ENCODE measurements around the gene HS6ST1. TPM values are rescaled to one million over a fixed set of nuclear protein-coding genes. Genes with fewer than 3 reads are reported as not detected.
"Not testable (repeated sequence)": the region's sequence is repeated elsewhere in the genome, so short reads cannot be mapped to it uniquely, and the experiment has no call there.

HS6ST1 gene
- total RNA-seq, 2 experiments from 2014 or later: 7.0 to 8.6 TPM

GRCh38 chr2:128259585-128259984, 59.1 kb downstream of the HS6ST1 start:
- DNase-seq: no peak
- H3K9me3 Mint-ChIP-seq (ENCODE audit: low read depth): no peaks in the 10 kb centered on the region
- ATAC-seq: no peak
- no peaks in the 10 kb centered on the region for H3K4me1 Mint-ChIP-seq
- H3K36me3 Mint-ChIP-seq: no peaks in the 10 kb centered on the region
- H3K4me3 Mint-ChIP-seq: no peak overlapping the region
- CTCF ChIA-PET: no interaction called here
- H3K27ac Mint-ChIP-seq: no peak overlapping the region
- peaks cover 29% of the 10 kb centered on the region for H3K27me3 Mint-ChIP-seq

DNA sequence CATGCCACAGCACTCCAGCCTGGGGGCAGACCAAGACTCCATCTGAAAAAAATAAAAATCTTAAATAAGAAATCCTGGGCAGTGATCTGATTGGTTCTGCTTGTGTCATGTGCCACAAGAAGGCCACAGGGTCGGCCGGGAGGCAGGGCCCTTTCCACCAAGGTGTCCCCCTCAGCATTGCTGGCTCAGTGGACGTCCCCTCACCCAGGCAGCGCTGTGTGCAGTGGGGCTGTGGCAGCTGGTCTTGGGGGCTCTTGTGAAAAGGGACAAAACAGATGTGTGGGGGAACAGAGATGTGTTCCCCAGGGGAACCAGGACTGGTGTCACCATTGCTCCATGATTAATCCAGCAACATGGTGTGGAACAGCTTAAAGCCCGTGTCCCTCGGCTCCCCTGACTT, 60.5 kb downstream of the HS6ST1 start:
- peaks cover 33% of the 10 kb centered on the region for H3K27me3 Mint-ChIP-seq
- no peaks in the 10 kb centered on the region for H3K4me1 Mint-ChIP-seq
- no peaks in the 10 kb centered on the region for H3K9me3 Mint-ChIP-seq (ENCODE audit: low read depth)
- no peak for ATAC-seq
- no peak for DNase-seq
- no peak overlapping the region for H3K4me3 Mint-ChIP-seq
- no peaks in the 10 kb centered on the region for H3K36me3 Mint-ChIP-seq
- CTCF ChIA-PET: interaction anchor here (0.6 kb wide), 1 partner anchor 181 kb away, joined by 3 read pairs; no protein-coding TSS in a partner anchor
- H3K27ac Mint-ChIP-seq: no peak overlapping the region

- H3K9me3 Mint-ChIP-seq (ENCODE audit: low read depth): no peaks in the 10 kb centered on the region
- H3K4me3 Mint-ChIP-seq: no peak overlapping the region
- peak; percentile 26 for DNase-seq
- no peak for ATAC-seq
- H3K27ac Mint-ChIP-seq: no peak overlapping the region
- peaks cover 21% of the 10 kb centered on the region for H3K27me3 Mint-ChIP-seq
- H3K36me3 Mint-ChIP-seq: no peaks in the 10 kb centered on the region
- CTCF ChIA-PET: no interaction called here
- no peaks in the 10 kb centered on the region for H3K4me1 Mint-ChIP-seq
Measured at GRCh38 chr2:128252501-128252900, 66.2 kb downstream of the HS6ST1 start.

DNA sequence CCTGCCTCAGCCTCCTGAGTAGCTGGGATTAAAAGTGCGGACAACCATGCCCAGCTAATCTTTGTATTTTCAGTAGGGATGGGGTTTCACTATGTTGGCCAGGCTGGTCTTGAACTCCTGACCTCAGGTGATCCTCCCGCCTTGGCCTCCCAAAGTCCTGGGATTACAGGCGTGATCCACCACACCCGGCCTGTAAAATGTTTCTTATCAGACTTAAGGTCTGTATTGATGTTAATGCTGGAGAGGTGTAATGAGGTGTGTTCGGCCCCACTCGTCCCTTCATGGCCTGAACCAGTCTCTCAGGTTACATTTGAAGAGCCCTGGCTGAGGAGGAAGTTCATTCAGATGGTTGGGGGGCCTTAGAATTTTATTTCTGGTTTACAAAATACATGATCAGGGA, 66.6 kb downstream of the HS6ST1 start:
- H3K4me3 Mint-ChIP-seq; H3K36me3 Mint-ChIP-seq; H3K27ac Mint-ChIP-seq; CTCF ChIA-PET; H3K9me3 Mint-ChIP-seq (ENCODE audit: low read depth); H3K4me1 Mint-ChIP-seq; ATAC-seq: not testable (repeated sequence)
- peak; percentile 16 for DNase-seq
- peaks cover 18% of the 10 kb centered on the region for H3K27me3 Mint-ChIP-seq

DNA sequence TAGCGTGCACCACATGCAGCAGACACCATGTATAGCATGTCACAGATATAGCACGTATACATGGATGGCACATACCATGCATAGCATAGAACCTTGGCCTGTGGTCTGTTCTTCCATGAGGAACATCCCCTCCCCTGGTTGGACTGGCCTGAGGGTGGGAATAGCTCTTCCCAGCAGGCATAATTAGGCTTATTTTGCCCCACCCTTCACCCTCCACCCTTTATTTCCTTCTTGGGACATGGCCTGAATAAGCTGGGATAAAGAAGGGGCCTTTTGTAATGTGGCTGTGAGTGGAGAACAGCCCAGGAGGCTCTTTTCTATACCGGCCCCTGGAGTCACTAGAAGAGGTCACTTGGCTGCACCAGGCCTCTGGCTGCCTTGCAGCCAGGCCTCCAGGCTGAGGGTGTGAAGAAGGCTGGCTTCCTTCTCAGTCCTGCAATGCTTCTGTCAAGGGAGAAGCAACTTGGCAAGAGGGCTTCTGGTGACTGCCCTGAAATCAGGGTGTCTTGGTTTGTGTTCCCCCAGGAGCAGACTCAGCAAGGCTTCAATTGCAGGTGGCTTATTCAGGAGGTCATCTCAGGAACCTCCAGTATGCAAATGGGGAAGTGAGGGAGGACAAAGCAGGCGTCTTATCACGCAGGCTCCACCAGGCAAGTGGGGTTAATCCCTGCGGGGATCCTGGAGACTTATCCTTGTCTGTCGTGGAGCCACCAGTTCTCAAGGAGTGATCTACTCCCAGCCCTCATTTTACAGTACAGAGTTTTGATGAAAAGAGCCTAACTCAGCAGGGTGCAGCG, 68.2 kb downstream of the HS6ST1 start:
- DNase-seq (no peak), ATAC-seq (no peak)
- peaks cover 11% of the 10 kb centered on the region for H3K27me3 Mint-ChIP-seq
- CTCF ChIA-PET: no interaction called here
- no peak overlapping the region for H3K27ac Mint-ChIP-seq
- no peaks in the 10 kb centered on the region for H3K36me3 Mint-ChIP-seq
- H3K4me3 Mint-ChIP-seq: no peak overlapping the region
- no peaks in the 10 kb centered on the region for H3K9me3 Mint-ChIP-seq (ENCODE audit: low read depth)
- no peaks in the 10 kb centered on the region for H3K4me1 Mint-ChIP-seq

GRCh38 chr2:128249555-128249954, 69.1 kb downstream of the HS6ST1 start:
- Mint-ChIP-seq H3K36me3 (no peaks in the 10 kb centered on the region), H3K27ac (no peak overlapping the region), H3K9me3 (ENCODE audit: low read depth) (no peaks in the 10 kb centered on the region), H3K4me1 (no peaks in the 10 kb centered on the region), H3K4me3 (no peak overlapping the region), H3K27me3 (peaks cover 3% of the 10 kb centered on the region)
- ATAC-seq: no peak
- no peak for DNase-seq
- CTCF ChIA-PET: no interaction called here

DNA sequence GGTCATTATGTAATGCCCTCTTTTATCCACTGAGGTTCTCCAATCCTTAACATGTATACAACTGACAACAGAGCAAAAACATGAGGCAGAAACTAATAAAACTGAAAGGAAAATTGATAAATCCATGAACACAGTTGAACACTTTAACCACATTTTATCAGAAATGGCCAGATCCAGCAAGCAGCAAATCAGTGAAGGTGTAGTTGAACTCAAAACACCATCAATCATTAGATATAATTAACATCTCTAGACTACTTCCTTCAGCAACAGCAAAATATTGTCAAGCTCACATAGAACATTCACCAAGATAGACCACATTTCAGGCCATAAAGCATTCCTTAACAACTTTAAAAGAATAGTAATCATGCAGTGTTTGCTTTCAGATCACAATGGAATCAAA, 72.9 kb downstream of the HS6ST1 start:
- Mint-ChIP-seq H3K36me3 (no peaks in the 10 kb centered on the region), H3K4me3 (no peak overlapping the region), H3K27me3 (peaks cover 14% of the 10 kb centered on the region), H3K27ac (no peak overlapping the region), H3K4me1 (no peaks in the 10 kb centered on the region), H3K9me3 (ENCODE audit: low read depth) (no peaks in the 10 kb centered on the region)
- CTCF ChIA-PET: no interaction called here
- ATAC-seq: no peak
- DNase-seq: no peak

GRCh38 chr2:128241896-128242295, 76.8 kb downstream of the HS6ST1 start:
- no peak for DNase-seq
- CTCF ChIA-PET: no interaction called here
- Mint-ChIP-seq H3K27me3 (peaks cover 17% of the 10 kb centered on the region), H3K4me1 (no peaks in the 10 kb centered on the region), H3K4me3 (no peak overlapping the region), H3K27ac (no peak overlapping the region), H3K36me3 (no peaks in the 10 kb centered on the region), H3K9me3 (ENCODE audit: low read depth) (no peaks in the 10 kb centered on the region)
- ATAC-seq: no peak

- Mint-ChIP-seq H3K9me3 (ENCODE audit: low read depth) (no peaks in the 10 kb centered on the region), H3K4me1 (peaks cover 4% of the 10 kb centered on the region), H3K27ac (no peak overlapping the region), H3K27me3 (peaks cover 13% of the 10 kb centered on the region), H3K4me3 (no peak overlapping the region), H3K36me3 (no peaks in the 10 kb centered on the region)
- DNase-seq: no peak
- CTCF ChIA-PET: no interaction called here
- no peak for ATAC-seq
Measured at GRCh38 chr2:128237911-128238697, 80.6 kb downstream of the HS6ST1 start.

DNA sequence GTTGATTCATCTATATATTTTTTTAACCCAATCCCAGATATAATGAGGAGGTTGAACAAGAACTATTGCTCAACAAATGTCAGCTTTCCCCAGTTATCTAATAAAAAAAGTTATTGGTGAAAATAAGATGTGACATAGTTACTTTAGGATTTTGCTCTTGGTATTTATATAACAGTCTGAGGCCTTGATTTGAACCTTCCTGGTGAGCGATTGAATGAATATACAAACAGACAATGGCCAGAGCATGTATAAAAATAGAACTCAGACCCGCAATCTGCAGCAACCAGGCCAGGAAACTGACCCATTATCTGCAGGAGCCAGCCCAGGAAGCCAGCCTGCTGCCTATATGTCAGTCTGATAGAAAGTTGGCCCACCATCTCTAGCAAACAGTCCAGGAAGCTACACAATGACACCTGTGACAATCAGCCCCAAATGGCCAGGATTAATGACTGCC, 81.6 kb downstream of the HS6ST1 start:
- ATAC-seq (no peak), DNase-seq (no peak)
- Mint-ChIP-seq H3K4me1 (peaks cover 6% of the 10 kb centered on the region), H3K9me3 (ENCODE audit: low read depth) (no peaks in the 10 kb centered on the region), H3K27ac (no peak overlapping the region), H3K36me3 (no peaks in the 10 kb centered on the region), H3K4me3 (no peak overlapping the region), H3K27me3 (peaks cover 12% of the 10 kb centered on the region)
- CTCF ChIA-PET: no interaction called here

DNA sequence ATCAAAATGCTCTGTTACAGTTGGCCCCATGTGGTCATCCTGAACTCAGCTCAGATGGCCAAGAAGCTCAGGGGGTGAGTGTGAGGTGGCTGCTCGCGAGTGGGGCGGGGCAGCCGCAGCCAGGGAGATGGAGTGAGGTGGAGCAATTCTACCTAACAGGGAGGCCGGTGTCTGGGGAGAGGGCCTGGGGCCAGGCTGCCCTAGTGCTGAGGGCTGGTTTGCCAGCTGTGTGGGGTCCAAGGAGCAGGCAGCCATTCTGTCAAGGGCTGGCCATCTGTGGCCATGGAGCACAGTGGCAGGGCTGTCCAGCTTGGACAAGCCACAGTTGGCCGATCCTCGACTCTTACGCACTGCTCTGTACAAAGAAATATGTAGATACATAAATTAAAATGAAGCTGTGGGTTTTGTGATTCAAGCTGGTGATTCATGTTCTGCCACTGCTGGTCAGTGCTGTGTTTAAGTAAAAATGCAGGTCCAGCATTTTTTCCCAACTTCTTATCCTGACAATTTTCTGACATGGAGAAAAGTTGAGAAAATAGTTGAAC, 82.1 kb downstream of the HS6ST1 start:
- ATAC-seq (no peak), DNase-seq (no peak)
- Mint-ChIP-seq H3K4me3 (no peak overlapping the region), H3K27me3 (peaks cover 7% of the 10 kb centered on the region), H3K27ac (no peak overlapping the region), H3K4me1 (peaks cover 6% of the 10 kb centered on the region), H3K36me3 (no peaks in the 10 kb centered on the region), H3K9me3 (ENCODE audit: low read depth) (no peaks in the 10 kb centered on the region)
- CTCF ChIA-PET: no interaction called here

- ATAC-seq: no peak
- Mint-ChIP-seq H3K27me3 (peaks cover 11% of the 10 kb centered on the region), H3K9me3 (ENCODE audit: low read depth) (no peaks in the 10 kb centered on the region), H3K4me3 (no peak overlapping the region), H3K36me3 (no peaks in the 10 kb centered on the region), H3K27ac (no peak overlapping the region), H3K4me1 (peaks cover 6% of the 10 kb centered on the region)
- no peak for DNase-seq
- CTCF ChIA-PET: no interaction called here
Measured at GRCh38 chr2:128235581-128235980, 83.1 kb downstream of the HS6ST1 start.

DNA sequence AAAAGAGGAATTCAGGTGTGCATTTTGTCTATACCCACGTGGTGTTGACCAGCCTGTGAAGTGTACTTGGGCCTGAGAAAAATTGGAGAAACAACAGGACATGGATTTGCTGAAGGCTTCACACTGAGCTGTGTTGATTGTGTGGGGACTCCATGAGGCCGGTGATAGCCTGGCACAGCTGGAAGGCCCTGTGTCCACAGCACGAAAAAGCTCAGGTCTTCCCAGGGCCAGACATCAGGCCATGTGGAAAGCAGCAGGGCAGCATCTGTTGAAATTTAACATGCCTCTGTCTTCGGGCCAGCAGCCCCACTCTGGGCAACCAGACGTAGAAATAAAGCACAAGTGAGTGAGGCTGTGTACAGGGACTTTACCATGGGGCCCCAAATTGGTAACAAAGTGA, 84.1 kb downstream of the HS6ST1 start:
- peaks cover 6% of the 10 kb centered on the region for H3K4me1 Mint-ChIP-seq
- no peak overlapping the region for H3K4me3 Mint-ChIP-seq
- CTCF ChIA-PET: interaction anchor here (0.8 to 1.6 kb wide), 4 partner anchors 15 to 171 kb away, joined by 3 to 6 read pairs (median 4); no protein-coding TSS in a partner anchor
- H3K9me3 Mint-ChIP-seq (ENCODE audit: low read depth): no peaks in the 10 kb centered on the region
- ATAC-seq (no peak), DNase-seq (no peak)
- H3K27me3 Mint-ChIP-seq: peaks cover 11% of the 10 kb centered on the region
- H3K36me3 Mint-ChIP-seq: no peaks in the 10 kb centered on the region
- H3K27ac Mint-ChIP-seq: no peak overlapping the region
